SK-N-SH treated with all-trans-retinoic acid at 6 μM for 48 hours (cell line): ENCODE data around the gene PRSS16.

Source experiments
- ATAC-seq: fragments of 200-7000 bp; cut with Tn5 transposase; 3 replicates; pipeline ENCODE4 v1.9.1; 2020; ENCODE audit warnings: mild to moderate bottlenecking, moderate library complexity
- ARNTL ChIP-seq: fragments of 450-650 bp; formaldehyde crosslinking; IDR thresholded peaks from 2 replicates; pipeline ENCODE4 v1.5.0; 2020; ENCODE audit warnings: low read depth, mild to moderate bottlenecking, moderate library complexity, borderline replicate concordance
- BACH2 ChIP-seq: fragments of 250-450 bp; sonication (Bioruptor Pico); IDR thresholded peaks from 2 replicates; pipeline ENCODE4 v1.9.0; 2021; ENCODE audit warnings: mild to moderate bottlenecking, borderline replicate concordance
- CSDC2 ChIP-seq: fragments of 250-450 bp; sonication (Bioruptor Pico); IDR thresholded peaks from 2 replicates; pipeline ENCODE4 v1.5.0; 2020; ENCODE audit warnings: mild to moderate bottlenecking, moderate library complexity
- CSRNP3 ChIP-seq: fragments of 250-450 bp; sonication (Bioruptor Pico); IDR thresholded peaks from 2 replicates; pipeline ENCODE4 v1.5.1; 2021; ENCODE audit warnings: mild to moderate bottlenecking, moderate library complexity
- GLIS3 ChIP-seq: fragments of 250-450 bp; sonication (Bioruptor Pico); IDR thresholded peaks from 2 replicates; pipeline ENCODE4 v1.5.0; 2020; ENCODE audit warnings: mild to moderate bottlenecking, moderate library complexity
- ISL1 ChIP-seq: fragments of 250-450 bp; sonication (Bioruptor Pico); IDR thresholded peaks from 2 replicates; pipeline ENCODE4 v2.1.2; 2022; ENCODE audit warnings: mild to moderate bottlenecking, moderate library complexity
- OSR1 ChIP-seq: fragments of 250-450 bp; sonication (Bioruptor Pico); IDR thresholded peaks from 2 replicates; pipeline ENCODE4 v1.8.0; 2022; ENCODE audit warnings: moderate library complexity, mild to moderate bottlenecking, inconsistent platforms
- SNAI2 ChIP-seq: fragments of 250-450 bp; sonication (Bioruptor Pico); IDR thresholded peaks from 2 replicates; pipeline ENCODE4 v1.5.0; 2020; ENCODE audit warnings: mild to moderate bottlenecking, moderate library complexity
- TCF4 ChIP-seq: fragments of 250-450 bp; sonication (Bioruptor Pico); IDR thresholded peaks from 2 replicates; pipeline ENCODE4 v1.8.0; 2021; ENCODE audit warnings: mild to moderate bottlenecking, moderate library complexity, borderline replicate concordance
- TOX ChIP-seq: fragments of 250-450 bp; sonication (Bioruptor Pico); IDR thresholded peaks from 2 replicates; pipeline ENCODE4 v1.8.0; 2021; ENCODE audit warnings: mild to moderate bottlenecking, moderate library complexity, borderline replicate concordance
- ZC3H10 ChIP-seq: fragments of 250-450 bp; sonication (Bioruptor Pico); IDR thresholded peaks from 2 replicates; pipeline ENCODE4 v1.5.1; 2021; ENCODE audit warnings: mild to moderate bottlenecking, moderate library complexity
- ZFP3 ChIP-seq: fragments of 250-450 bp; sonication (Bioruptor Pico); IDR thresholded peaks from 2 replicates; pipeline ENCODE4 v1.5.0; 2020; ENCODE audit warnings: mild to moderate bottlenecking, moderate library complexity
- ZFP30 ChIP-seq: fragments of 450-650 bp; formaldehyde crosslinking; IDR thresholded peaks from 2 replicates; pipeline ENCODE4 v1.5.0; 2022; ENCODE audit warnings: mild to moderate bottlenecking, moderate library complexity
- ZNF70 ChIP-seq: fragments of 450-650 bp; formaldehyde crosslinking; IDR thresholded peaks from 2 replicates; pipeline ENCODE4 v1.5.0; 2020; ENCODE audit warnings: mild to moderate bottlenecking, moderate library complexity
- ZNF8 ChIP-seq: fragments of 450-650 bp; formaldehyde crosslinking; IDR thresholded peaks from 2 replicates; pipeline ENCODE4 v1.5.0; 2020; ENCODE audit warnings: mild to moderate bottlenecking, moderate library complexity
- TF ChIP-seq, protein P1 (sequence below): fragments of 250-450 bp; sonication (Bioruptor Pico); IDR thresholded peaks from 2 replicates; pipeline ENCODE4 v1.8.0; 2021; ENCODE audit warnings: low read depth, mild to moderate bottlenecking, moderate library complexity, borderline replicate concordance
- TF ChIP-seq, protein P2 (sequence below): fragments of 250-450 bp; sonication (Bioruptor Pico); IDR thresholded peaks from 2 replicates; pipeline ENCODE4 v1.5.0; 2020; ENCODE audit warnings: mild to moderate bottlenecking, moderate library complexity
- TF ChIP-seq, protein P3 (sequence below): fragments of 250-450 bp; sonication (Bioruptor Pico); IDR thresholded peaks from 2 replicates; pipeline ENCODE4 v1.8.0; 2020; ENCODE audit warnings: mild to moderate bottlenecking, moderate library complexity, borderline replicate concordance
- TF ChIP-seq, protein P4 (sequence below): fragments of 250-450 bp; sonication (Bioruptor Pico); IDR thresholded peaks from 2 replicates; pipeline ENCODE4 v1.5.1; 2020; ENCODE audit warnings: low read depth, mild to moderate bottlenecking, moderate library complexity

PRSS16 gene

DNA sequence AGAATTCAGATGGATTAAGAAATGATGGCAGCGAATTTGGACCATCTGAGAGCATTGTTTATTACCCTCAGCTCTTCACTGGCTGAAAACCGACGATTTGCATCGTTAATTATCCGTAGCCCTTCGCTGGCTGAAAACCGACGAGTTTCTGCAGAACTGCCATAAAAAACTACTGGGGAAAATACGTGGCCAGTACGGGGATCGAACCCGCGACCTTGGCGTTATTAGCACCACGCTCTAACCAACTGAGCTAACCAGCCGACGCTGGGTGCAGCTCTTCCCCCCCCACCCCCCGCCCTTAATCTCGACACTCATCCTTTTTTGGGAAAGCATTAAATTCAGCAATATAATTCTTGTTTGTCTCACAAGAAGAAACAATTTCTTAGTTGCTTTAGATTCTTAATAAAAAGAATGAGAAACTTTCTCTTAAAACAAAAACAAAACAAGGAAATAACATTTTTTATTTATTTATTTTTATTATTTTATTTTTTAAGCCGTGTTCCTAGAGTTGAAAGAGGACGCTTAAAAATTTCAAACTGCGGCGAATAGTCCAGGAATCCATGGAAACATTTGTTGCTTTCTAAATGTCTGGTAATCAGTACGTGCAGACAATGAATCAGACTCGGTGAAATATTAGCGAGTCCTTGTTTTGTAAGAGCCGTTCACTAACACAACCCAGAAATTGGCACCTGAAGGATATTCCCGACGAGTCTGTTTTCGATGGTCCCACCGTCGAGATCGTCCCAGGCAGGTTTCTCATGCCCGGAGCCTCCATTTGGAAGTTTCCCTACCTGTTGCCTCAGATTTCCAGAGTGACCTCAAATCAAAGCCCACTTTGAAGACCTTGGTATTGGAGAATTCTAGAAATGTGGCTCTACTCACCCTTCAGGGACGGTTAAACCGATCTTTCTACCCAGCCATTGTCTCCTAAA lies 27.8 kb downstream of the PRSS16 start:
- TF ChIP-seq TCF4 (CRISPR knock-in tag) (no peak), OSR1 (CRISPR knock-in tag) (no peak), ZC3H10 (no peak), ISL1 (no peak), TOX (CRISPR knock-in tag) (no peak), ARNTL (CRISPR knock-in tag) (no peak), ZNF70 (CRISPR knock-in tag) (no peak), GLIS3 (CRISPR knock-in tag) (no peak), BACH2 (no peak), SNAI2 (CRISPR knock-in tag) (no peak), CSRNP3 (CRISPR knock-in tag) (no peak), ZFP3 (no peak), ZFP30 (CRISPR knock-in tag) (no peak)
- TF ChIP-seq, protein P1, sequence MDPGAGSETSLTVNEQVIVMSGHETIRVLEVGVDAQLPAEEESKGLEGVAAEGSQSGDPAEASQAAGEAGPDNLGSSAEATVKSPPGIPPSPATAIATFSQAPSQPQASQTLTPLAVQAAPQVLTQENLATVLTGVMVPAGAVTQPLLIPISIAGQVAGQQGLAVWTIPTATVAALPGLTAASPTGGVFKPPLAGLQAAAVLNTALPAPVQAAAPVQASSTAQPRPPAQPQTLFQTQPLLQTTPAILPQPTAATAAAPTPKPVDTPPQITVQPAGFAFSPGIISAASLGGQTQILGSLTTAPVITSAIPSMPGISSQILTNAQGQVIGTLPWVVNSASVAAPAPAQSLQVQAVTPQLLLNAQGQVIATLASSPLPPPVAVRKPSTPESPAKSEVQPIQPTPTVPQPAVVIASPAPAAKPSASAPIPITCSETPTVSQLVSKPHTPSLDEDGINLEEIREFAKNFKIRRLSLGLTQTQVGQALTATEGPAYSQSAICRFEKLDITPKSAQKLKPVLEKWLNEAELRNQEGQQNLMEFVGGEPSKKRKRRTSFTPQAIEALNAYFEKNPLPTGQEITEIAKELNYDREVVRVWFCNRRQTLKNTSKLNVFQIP: no peak
- TF ChIP-seq, protein P2, sequence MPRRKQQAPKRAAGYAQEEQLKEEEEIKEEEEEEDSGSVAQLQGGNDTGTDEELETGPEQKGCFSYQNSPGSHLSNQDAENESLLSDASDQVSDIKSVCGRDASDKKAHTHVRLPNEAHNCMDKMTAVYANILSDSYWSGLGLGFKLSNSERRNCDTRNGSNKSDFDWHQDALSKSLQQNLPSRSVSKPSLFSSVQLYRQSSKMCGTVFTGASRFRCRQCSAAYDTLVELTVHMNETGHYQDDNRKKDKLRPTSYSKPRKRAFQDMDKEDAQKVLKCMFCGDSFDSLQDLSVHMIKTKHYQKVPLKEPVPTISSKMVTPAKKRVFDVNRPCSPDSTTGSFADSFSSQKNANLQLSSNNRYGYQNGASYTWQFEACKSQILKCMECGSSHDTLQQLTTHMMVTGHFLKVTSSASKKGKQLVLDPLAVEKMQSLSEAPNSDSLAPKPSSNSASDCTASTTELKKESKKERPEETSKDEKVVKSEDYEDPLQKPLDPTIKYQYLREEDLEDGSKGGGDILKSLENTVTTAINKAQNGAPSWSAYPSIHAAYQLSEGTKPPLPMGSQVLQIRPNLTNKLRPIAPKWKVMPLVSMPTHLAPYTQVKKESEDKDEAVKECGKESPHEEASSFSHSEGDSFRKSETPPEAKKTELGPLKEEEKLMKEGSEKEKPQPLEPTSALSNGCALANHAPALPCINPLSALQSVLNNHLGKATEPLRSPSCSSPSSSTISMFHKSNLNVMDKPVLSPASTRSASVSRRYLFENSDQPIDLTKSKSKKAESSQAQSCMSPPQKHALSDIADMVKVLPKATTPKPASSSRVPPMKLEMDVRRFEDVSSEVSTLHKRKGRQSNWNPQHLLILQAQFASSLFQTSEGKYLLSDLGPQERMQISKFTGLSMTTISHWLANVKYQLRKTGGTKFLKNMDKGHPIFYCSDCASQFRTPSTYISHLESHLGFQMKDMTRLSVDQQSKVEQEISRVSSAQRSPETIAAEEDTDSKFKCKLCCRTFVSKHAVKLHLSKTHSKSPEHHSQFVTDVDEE (CRISPR knock-in tag): no peak
- TF ChIP-seq, protein P3, sequence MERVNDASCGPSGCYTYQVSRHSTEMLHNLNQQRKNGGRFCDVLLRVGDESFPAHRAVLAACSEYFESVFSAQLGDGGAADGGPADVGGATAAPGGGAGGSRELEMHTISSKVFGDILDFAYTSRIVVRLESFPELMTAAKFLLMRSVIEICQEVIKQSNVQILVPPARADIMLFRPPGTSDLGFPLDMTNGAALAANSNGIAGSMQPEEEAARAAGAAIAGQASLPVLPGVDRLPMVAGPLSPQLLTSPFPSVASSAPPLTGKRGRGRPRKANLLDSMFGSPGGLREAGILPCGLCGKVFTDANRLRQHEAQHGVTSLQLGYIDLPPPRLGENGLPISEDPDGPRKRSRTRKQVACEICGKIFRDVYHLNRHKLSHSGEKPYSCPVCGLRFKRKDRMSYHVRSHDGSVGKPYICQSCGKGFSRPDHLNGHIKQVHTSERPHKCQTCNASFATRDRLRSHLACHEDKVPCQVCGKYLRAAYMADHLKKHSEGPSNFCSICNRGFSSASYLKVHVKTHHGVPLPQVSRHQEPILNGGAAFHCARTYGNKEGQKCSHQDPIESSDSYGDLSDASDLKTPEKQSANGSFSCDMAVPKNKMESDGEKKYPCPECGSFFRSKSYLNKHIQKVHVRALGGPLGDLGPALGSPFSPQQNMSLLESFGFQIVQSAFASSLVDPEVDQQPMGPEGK: no peak
- TF ChIP-seq, protein P4, sequence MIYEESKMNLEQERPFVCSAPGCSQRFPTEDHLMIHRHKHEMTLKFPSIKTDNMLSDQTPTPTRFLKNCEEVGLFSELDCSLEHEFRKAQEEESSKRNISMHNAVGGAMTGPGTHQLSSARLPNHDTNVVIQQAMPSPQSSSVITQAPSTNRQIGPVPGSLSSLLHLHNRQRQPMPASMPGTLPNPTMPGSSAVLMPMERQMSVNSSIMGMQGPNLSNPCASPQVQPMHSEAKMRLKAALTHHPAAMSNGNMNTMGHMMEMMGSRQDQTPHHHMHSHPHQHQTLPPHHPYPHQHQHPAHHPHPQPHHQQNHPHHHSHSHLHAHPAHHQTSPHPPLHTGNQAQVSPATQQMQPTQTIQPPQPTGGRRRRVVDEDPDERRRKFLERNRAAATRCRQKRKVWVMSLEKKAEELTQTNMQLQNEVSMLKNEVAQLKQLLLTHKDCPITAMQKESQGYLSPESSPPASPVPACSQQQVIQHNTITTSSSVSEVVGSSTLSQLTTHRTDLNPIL (CRISPR knock-in tag): no peak
- no peak for ATAC-seq

GRCh38 chr6:27279513-27280063 lies 32.1 kb downstream of the PRSS16 start:
- TF ChIP-seq CSDC2 (CRISPR knock-in tag): no peak
- no peak for TF ChIP-seq ZNF8
- no peak for TF ChIP-seq TCF4 (CRISPR knock-in tag)
- TF ChIP-seq BACH2: no peak
- TF ChIP-seq, protein P2 (CRISPR knock-in tag): no peak
- no peak for TF ChIP-seq TOX (CRISPR knock-in tag)
- no peak for TF ChIP-seq ZFP3
- no peak for TF ChIP-seq SNAI2 (CRISPR knock-in tag)
- peak; percentile 55 for ATAC-seq
